Liver (tissue), 9 donors: Measurements from ENCODE around the gene CRYZ. TPM values are rescaled to one million over a fixed set of nuclear protein-coding genes. Genes with fewer than 3 reads are reported as not detected.

ENCODE experiments used
- DNase-seq: peaks from one replicate; pipeline ENCODE4 v3.0.0-alpha.2; 2017; ENCODE audit warnings: low spot score
- H3K27ac ChIP-seq, 2 donors: one replicate each; pipeline ENCODE4 v1.7.0; 2013; ENCODE audit warnings: inconsistent platforms in 2 of 2, low read length in 2 of 2, control low read depth in 1 of 2, low read depth in 1 of 2, mild to moderate bottlenecking in 1 of 2
- H3K27me3 ChIP-seq, 4 donors: one replicate each; pipeline versions ENCODE4 v1.6.1 to v1.7.0; 2013; ENCODE audit warnings: low read length in 3 of 4, inconsistent platforms in 1 of 4, mild to moderate bottlenecking in 1 of 4, moderate library complexity in 1 of 4; ENCODE audit not compliant: control insufficient read depth in 4 of 4, insufficient read depth in 4 of 4
- H3K36me3 ChIP-seq, 4 donors: one replicate each; pipeline versions ENCODE4 v1.6.1 to v1.7.0; 2013; ENCODE audit warnings: low read length in 3 of 4, mild to moderate bottlenecking in 3 of 4, low read depth in 1 of 4, moderate library complexity in 1 of 4; ENCODE audit not compliant: control insufficient read depth in 4 of 4, insufficient read depth in 3 of 4
- H3K4me1 ChIP-seq, 4 donors: one replicate each; pipeline versions ENCODE4 v1.6.1 to v1.7.0; 2013; ENCODE audit warnings: low read length in 3 of 4, mild to moderate bottlenecking in 3 of 4, moderate library complexity in 1 of 4; ENCODE audit not compliant: control insufficient read depth in 4 of 4, insufficient read depth in 4 of 4
- H3K4me3 ChIP-seq, 3 donors: one replicate each; pipeline versions ENCODE4 v1.6.1 to v1.7.0; 2013; ENCODE audit warnings: low read length in 3 of 3, control low read depth in 1 of 3, low read depth in 1 of 3, mild to moderate bottlenecking in 1 of 3
- H3K9ac ChIP-seq, 2 donors: one replicate each; pipeline ENCODE4 v1.7.0; 2013; ENCODE audit warnings: low read length in 2 of 2, mild to moderate bottlenecking in 2 of 2, moderate library complexity in 2 of 2, control low read depth in 1 of 2, low read depth in 1 of 2
- H3K9me3 ChIP-seq, 4 donors: one replicate each; pipeline versions ENCODE4 v1.6.1 to v1.7.0; 2013; ENCODE audit warnings: low read length in 3 of 4; ENCODE audit not compliant: control insufficient read depth in 4 of 4
- FOXA1 ChIP-seq: IDR thresholded peaks from 2 replicates; pipeline ENCODE4 v1.6.1; 2016; ENCODE audit warnings: antibody characterized with exemption
- FOXA2 ChIP-seq: IDR thresholded peaks from 2 replicates; pipeline ENCODE4 v1.6.1; 2016; ENCODE audit warnings: antibody characterized with exemption
- GABPA ChIP-seq, 2 donors: IDR thresholded peaks in 1 of 2; conservative IDR thresholded peaks in 1 of 2; 2 replicates each; pipeline ENCODE4 v1.6.1; 2016; ENCODE audit warnings: antibody characterized with exemption in 2 of 2, mild to moderate bottlenecking in 1 of 2, moderate library complexity in 1 of 2
- HNF4A ChIP-seq, 2 donors: conservative IDR thresholded peaks; 2 replicates each; pipeline ENCODE4 v1.6.1; 2016; ENCODE audit warnings: antibody characterized with exemption in 2 of 2, mild to moderate bottlenecking in 2 of 2
- HNF4G ChIP-seq: IDR thresholded peaks from 2 replicates; pipeline ENCODE4 v1.6.1; 2016; ENCODE audit warnings: antibody characterized with exemption
- JUND ChIP-seq, 2 donors: IDR thresholded peaks; 2 replicates each; pipeline ENCODE4 v1.6.1; 2016; ENCODE audit warnings: antibody characterized with exemption in 2 of 2
- NR2F2 ChIP-seq: IDR thresholded peaks from 2 replicates; pipeline ENCODE4 v1.6.1; 2016; ENCODE audit warnings: antibody characterized with exemption
- RAD21 ChIP-seq, 2 donors: IDR thresholded peaks; 2 replicates each; pipeline ENCODE4 v1.6.1; 2016; ENCODE audit warnings: antibody characterized with exemption in 2 of 2, mild to moderate bottlenecking in 2 of 2
- RXRA ChIP-seq, 2 donors: IDR thresholded peaks; 2 replicates each; pipeline ENCODE4 v1.6.1; 2017 to 2018; ENCODE audit warnings: antibody characterized with exemption in 2 of 2, mild to moderate bottlenecking in 1 of 2
- TAF1 ChIP-seq: conservative IDR thresholded peaks from 2 replicates; pipeline ENCODE4 v1.6.1; 2016; ENCODE audit warnings: antibody characterized with exemption, mild to moderate bottlenecking
- ZBTB33 ChIP-seq: IDR thresholded peaks from 2 replicates; pipeline ENCODE4 v1.6.1; 2016; ENCODE audit warnings: antibody characterized with exemption
- WGBS: extraction: QIAGEN DNeasy Blood & Tissue Kit; methylation state at CpG from one replicate; pipeline ENCODE4 v1.1.7; 2013; 5-methylcytosine and 5-hydroxymethylcytosine counted together
- polyA plus RNA-seq, 2 donors: library from polyadenylated mRNA; stranded (reverse) in 1 of 2; unstranded in 1 of 2; fragments of 200-250 nt in 1 of 2; fragments of >200 nt in 1 of 2; fragmentation: Nextera tagmentation in 1 of 2; extraction: Ambion mirVana in 1 of 2; gene quantifications; one replicate each; pipeline versions ENCODE4 v1.2.1 to v1.2.3, GENCODE V29; 2013 to 2015
- total RNA-seq, 2 donors: library from RNA; depleted of rRNA; stranded (reverse); fragments of >200 nt; gene quantifications; one replicate each; pipeline ENCODE4 v1.2.3, GENCODE V29; 2014
- TF ChIP-seq, protein P1 (sequence below): fragments of 150-350 bp; IDR thresholded peaks from 2 replicates; pipeline ENCODE4 v1.5.1; 2017; ENCODE audit warnings: improper control_type of control experiment, low read depth, low read length; ENCODE audit not compliant: missing input control
- TF ChIP-seq, protein P2 (sequence below): IDR thresholded peaks from 2 replicates; pipeline ENCODE4 v1.6.1; 2016; ENCODE audit warnings: antibody characterized with exemption
- donor health status: healthy.
- donor health status: healthy.
- donor health status: healthy.
- donor health status: healthy.
- donor health status: healthy.

CRYZ gene
- total and polyA plus RNA-seq, 4 donors, result 104 to 183 (median 131) TPM

GRCh38 chr1:74767490-74767889 lies 34.6 kb upstream of the CRYZ start:
- no peak overlapping the region for H3K27ac ChIP-seq
- no peaks in the 10 kb centered on the region for H3K9me3 ChIP-seq
- H3K9ac ChIP-seq, result no peak overlapping the region
- H3K4me3 ChIP-seq, result no peak overlapping the region
- H3K4me1 ChIP-seq, result peaks cover 0 to 2% (median 0%) of the 10 kb centered on the region in 4 donors
- no peaks in the 10 kb centered on the region for H3K27me3 ChIP-seq
- 83% methylated on average over 3 of the region's 3 CpGs for WGBS
- peaks cover 3 to 14% (median 8%) of the 10 kb centered on the region in 4 donors for H3K36me3 ChIP-seq
- TF ChIP-seq HNF4G (no peak), FOXA2 (no peak), ZBTB33 (no peak), RAD21 (IDR thresholded peaks at IDR 0.05) (peak in 1 of 2 donors; percentile 47), RXRA (IDR thresholded peaks at IDR 0.05) (no peak), JUND (IDR thresholded peaks at IDR 0.05) (no peak), NR2F2 (no peak), HNF4A (conservative IDR thresholded peaks at IDR 0.05) (no peak), FOXA1 (no peak), GABPA (IDR thresholded peaks at IDR 0.05 in 1 of 2, conservative IDR thresholded peaks at IDR 0.05 in 1 of 2) (no peak)
- TF ChIP-seq, protein P1, sequence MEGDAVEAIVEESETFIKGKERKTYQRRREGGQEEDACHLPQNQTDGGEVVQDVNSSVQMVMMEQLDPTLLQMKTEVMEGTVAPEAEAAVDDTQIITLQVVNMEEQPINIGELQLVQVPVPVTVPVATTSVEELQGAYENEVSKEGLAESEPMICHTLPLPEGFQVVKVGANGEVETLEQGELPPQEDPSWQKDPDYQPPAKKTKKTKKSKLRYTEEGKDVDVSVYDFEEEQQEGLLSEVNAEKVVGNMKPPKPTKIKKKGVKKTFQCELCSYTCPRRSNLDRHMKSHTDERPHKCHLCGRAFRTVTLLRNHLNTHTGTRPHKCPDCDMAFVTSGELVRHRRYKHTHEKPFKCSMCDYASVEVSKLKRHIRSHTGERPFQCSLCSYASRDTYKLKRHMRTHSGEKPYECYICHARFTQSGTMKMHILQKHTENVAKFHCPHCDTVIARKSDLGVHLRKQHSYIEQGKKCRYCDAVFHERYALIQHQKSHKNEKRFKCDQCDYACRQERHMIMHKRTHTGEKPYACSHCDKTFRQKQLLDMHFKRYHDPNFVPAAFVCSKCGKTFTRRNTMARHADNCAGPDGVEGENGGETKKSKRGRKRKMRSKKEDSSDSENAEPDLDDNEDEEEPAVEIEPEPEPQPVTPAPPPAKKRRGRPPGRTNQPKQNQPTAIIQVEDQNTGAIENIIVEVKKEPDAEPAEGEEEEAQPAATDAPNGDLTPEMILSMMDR, result peak; percentile 27
- TF ChIP-seq, protein P2, sequence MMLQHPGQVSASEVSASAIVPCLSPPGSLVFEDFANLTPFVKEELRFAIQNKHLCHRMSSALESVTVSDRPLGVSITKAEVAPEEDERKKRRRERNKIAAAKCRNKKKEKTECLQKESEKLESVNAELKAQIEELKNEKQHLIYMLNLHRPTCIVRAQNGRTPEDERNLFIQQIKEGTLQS, result no peak
- no peak for DNase-seq

DNA sequence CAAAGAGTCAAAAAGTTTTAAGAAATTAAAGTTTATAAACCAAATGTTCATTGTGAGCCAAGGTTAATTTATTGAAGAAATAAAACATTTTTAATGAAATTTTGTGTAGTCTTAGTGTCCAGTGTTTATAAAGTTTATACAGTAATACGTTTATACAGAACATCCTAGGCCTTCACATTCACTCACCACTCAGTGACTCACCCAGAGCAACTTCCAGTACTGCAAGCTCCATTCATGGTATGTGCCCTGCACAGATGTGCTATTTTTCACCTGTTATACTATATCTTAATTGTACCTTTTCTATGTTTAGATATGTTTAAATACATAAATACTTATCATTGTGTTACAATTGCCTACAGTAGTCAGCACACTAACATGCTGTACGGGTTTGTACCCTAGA lies 33.7 kb upstream of the CRYZ start:
- Histone ChIP-seq H3K9me3 (no peaks in the 10 kb centered on the region), H3K9ac (no peak overlapping the region), H3K4me1 (no peaks in the 10 kb centered on the region), H3K4me3 (no peak overlapping the region), H3K36me3 (peaks cover 3 to 14% (median 9%) of the 10 kb centered on the region in 4 donors), H3K27ac (no peak overlapping the region), H3K27me3 (no peaks in the 10 kb centered on the region)
- 95% methylated on average over 2 of the region's 2 CpGs for WGBS
- TF ChIP-seq GABPA (IDR thresholded peaks at IDR 0.05 in 1 of 2, conservative IDR thresholded peaks at IDR 0.05 in 1 of 2) (no peak), RAD21 (IDR thresholded peaks at IDR 0.05) (no peak), NR2F2 (no peak), HNF4A (conservative IDR thresholded peaks at IDR 0.05) (no peak), TAF1 (no peak), ZBTB33 (no peak), FOXA2 (no peak)
- DNase-seq, result no peak
